Mesothelial cell of epicardium (in vitro differentiated cells): ENCODE results near the gene WBP11. TPM values are rescaled to one million over a fixed set of nuclear protein-coding genes. Genes with fewer than 3 reads are reported as not detected.
A peak's percentile ranks its signal among the peaks of the same experiment; 100 is the strongest.

ENCODE experiments used
- DNase-seq, 2 experiments: peaks; one replicate each; pipeline ENCODE4 v3.0.0; 2021; ENCODE audit warnings: low spot score in 2 of 2; ENCODE audit not compliant: unreplicated experiment in 2 of 2
- H3K27ac Mint-ChIP-seq: 2 replicates; pipeline ENCODE4 v1.8.0; 2021; ENCODE audit warnings: mixed read lengths
- H3K27me3 Mint-ChIP-seq: 2 replicates; pipeline ENCODE4 v1.8.0; 2021; ENCODE audit warnings: low read depth, mixed read lengths
- H3K36me3 Mint-ChIP-seq: 2 replicates; pipeline ENCODE4 v1.8.0; 2021; ENCODE audit warnings: mixed read lengths
- H3K4me1 Mint-ChIP-seq: 2 replicates; pipeline ENCODE4 v1.8.0; 2021; ENCODE audit warnings: mixed read lengths
- H3K4me3 Mint-ChIP-seq: 2 replicates; pipeline ENCODE4 v1.8.0; 2021; ENCODE audit warnings: mild to moderate bottlenecking, moderate library complexity, mixed read lengths
- H3K9me3 Mint-ChIP-seq: 2 replicates; pipeline ENCODE4 v1.8.0; 2021; ENCODE audit warnings: mixed read lengths
- total RNA-seq: library from RNA; stranded (reverse); gene quantifications from 3 replicates; pipeline ENCODE4 v1.2.1, GENCODE V29; 2021
- TF ChIP-seq, protein P1 (sequence below): fragments of 200-600 bp; sonication (generic); IDR thresholded peaks from one replicate; pipeline ENCODE4 v1.5.0; 2021; ENCODE audit warnings: antibody characterized with exemption; ENCODE audit not compliant: unreplicated experiment

Gene WBP11
- total RNA-seq, 1 donor from 2014 or later, result 72.8 TPM

DNA sequence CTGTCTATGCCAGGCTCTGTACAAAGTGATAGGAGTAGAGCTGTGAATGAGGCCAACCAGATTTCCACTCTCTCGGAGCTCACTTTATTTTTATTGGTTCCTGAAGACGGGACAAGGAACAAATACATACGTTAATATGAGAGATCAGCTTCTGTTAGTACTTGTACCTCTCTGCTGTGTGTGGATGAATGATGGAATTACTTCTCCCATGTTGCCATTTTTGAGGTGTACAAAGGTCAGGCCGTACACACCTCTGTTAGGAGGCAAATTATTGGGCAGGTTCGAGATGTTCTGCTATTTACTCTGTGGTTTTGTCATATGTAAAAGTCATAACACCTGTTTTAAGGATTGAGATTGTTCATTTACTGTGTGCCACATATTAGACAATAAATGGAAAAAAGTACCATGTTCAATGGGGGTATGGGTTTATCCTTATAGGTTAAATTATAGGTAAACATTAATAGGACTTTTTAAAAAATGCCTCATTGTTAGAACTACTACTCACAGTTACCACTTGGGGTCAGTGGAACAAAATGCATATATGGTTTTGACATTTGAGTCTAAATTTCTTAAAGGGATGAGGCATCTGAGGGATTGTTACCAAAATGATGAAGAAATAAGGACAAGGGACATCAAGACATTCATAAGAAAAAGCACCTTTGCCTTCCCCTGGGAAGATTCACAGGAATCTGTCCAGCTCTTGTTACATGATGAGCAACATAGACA lies 26.9 kb downstream of the WBP11 start:
- H3K27ac Mint-ChIP-seq, result peak overlapping the region; percentile 98
- H3K4me3 Mint-ChIP-seq, result peak overlapping the region; percentile 96
- no peaks in the 10 kb centered on the region for H3K36me3 Mint-ChIP-seq
- peaks cover 44% of the 10 kb centered on the region for H3K4me1 Mint-ChIP-seq
- H3K27me3 Mint-ChIP-seq, result no peaks in the 10 kb centered on the region
- no peaks in the 10 kb centered on the region for H3K9me3 Mint-ChIP-seq
- TF ChIP-seq, protein P1, sequence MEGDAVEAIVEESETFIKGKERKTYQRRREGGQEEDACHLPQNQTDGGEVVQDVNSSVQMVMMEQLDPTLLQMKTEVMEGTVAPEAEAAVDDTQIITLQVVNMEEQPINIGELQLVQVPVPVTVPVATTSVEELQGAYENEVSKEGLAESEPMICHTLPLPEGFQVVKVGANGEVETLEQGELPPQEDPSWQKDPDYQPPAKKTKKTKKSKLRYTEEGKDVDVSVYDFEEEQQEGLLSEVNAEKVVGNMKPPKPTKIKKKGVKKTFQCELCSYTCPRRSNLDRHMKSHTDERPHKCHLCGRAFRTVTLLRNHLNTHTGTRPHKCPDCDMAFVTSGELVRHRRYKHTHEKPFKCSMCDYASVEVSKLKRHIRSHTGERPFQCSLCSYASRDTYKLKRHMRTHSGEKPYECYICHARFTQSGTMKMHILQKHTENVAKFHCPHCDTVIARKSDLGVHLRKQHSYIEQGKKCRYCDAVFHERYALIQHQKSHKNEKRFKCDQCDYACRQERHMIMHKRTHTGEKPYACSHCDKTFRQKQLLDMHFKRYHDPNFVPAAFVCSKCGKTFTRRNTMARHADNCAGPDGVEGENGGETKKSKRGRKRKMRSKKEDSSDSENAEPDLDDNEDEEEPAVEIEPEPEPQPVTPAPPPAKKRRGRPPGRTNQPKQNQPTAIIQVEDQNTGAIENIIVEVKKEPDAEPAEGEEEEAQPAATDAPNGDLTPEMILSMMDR, result peak; percentile 45
- DNase-seq, result no peak

DNA sequence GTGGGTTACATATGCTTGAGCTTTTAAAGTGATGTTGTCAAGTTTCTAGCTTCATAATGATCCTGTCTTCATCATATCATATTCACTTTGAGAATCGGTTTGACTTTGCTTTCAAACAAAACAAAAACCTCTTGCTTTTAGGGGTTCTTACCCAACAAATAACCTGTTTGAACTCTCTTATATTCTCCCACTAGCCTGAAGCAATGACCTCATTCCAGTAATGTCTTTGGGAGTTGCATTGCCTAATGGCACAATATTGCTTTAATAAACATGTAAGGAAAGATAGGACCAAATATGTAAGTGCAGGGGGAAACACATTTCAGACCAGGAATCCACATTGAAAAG lies 27.7 kb downstream of the WBP11 start:
- Mint-ChIP-seq H3K36me3 (no peaks in the 10 kb centered on the region), H3K4me1 (peaks cover 46% of the 10 kb centered on the region), H3K27ac (peak overlapping the region; percentile 98), H3K27me3 (no peaks in the 10 kb centered on the region), H3K4me3 (peak overlapping the region; percentile 96), H3K9me3 (no peaks in the 10 kb centered on the region)
- TF ChIP-seq, protein P1, result no peak
- DNase-seq, result no peak

DNA sequence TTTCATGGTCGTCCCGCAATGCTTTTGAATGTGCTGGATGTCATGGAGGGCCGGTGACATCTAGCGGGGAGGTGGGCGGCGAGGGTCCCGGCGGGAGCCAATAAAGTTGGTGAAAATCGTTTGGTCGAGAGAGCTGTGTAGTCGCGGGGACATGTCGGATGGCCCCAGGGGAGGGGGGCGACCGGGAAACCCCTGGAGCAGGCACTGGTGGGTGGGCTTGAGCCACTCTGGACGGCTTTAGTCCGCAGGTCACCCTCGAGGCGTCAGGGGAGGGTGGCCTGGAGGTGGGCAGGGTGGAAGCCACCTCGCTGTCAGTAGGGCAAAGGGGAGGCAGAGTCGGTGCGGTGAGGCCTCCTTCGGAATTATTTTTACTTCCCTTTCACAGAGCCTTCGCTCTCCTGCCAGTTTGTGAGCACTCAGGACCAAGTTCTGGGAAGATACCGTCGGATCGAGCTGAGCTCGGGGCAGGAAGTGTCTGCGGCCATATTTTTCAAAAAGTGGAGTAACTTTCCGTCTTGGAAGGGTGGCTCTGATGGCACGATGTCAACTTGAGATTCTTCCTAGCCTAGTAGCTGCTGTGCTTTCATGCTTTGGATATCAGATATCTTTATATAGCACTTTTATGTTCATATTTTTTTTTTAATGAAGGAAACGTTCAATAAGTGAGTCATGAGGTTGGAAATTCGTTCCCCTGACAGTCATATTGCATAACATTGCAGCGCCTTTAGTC lies 28.2 kb downstream of the WBP11 start:
- no peaks in the 10 kb centered on the region for H3K9me3 Mint-ChIP-seq
- H3K4me1 Mint-ChIP-seq, result peaks cover 46% of the 10 kb centered on the region
- peak in 1 of 2 experiments; percentile 52 for DNase-seq
- no peaks in the 10 kb centered on the region for H3K36me3 Mint-ChIP-seq
- H3K27ac Mint-ChIP-seq, result peak overlapping the region; percentile 98
- TF ChIP-seq, protein P1, result no peak
- peak overlapping the region; percentile 96 for H3K4me3 Mint-ChIP-seq
- no peaks in the 10 kb centered on the region for H3K27me3 Mint-ChIP-seq

- Mint-ChIP-seq H3K27ac (peak overlapping the region; percentile 98), H3K9me3 (no peaks in the 10 kb centered on the region), H3K27me3 (no peaks in the 10 kb centered on the region), H3K36me3 (no peaks in the 10 kb centered on the region), H3K4me3 (peak overlapping the region; percentile 96), H3K4me1 (peaks cover 46% of the 10 kb centered on the region)
- peak; percentile 83 to 90 for DNase-seq
- TF ChIP-seq, protein P1, result peak; percentile 8
These were observed 29.0 kb downstream of the WBP11 start for GRCh38 chr12:14774074-14774905.

GRCh38 chr12:14773685-14774073 lies 29.6 kb downstream of the WBP11 start:
- peak overlapping the region; percentile 98 for H3K27ac Mint-ChIP-seq
- H3K36me3 Mint-ChIP-seq, result no peaks in the 10 kb centered on the region
- H3K9me3 Mint-ChIP-seq, result no peaks in the 10 kb centered on the region
- TF ChIP-seq, protein P1, result no peak
- peaks cover 49% of the 10 kb centered on the region for H3K4me1 Mint-ChIP-seq
- H3K4me3 Mint-ChIP-seq, result peak overlapping the region; percentile 96
- DNase-seq, result peak in 1 of 2 experiments; percentile 39
- no peaks in the 10 kb centered on the region for H3K27me3 Mint-ChIP-seq
